ENCODE data around the gene KRT28.
"Not testable (repeated sequence)": the region's sequence is repeated elsewhere in the genome, so short reads cannot be mapped to it uniquely, and the experiment has no call there.

KRT28 gene

DNA sequence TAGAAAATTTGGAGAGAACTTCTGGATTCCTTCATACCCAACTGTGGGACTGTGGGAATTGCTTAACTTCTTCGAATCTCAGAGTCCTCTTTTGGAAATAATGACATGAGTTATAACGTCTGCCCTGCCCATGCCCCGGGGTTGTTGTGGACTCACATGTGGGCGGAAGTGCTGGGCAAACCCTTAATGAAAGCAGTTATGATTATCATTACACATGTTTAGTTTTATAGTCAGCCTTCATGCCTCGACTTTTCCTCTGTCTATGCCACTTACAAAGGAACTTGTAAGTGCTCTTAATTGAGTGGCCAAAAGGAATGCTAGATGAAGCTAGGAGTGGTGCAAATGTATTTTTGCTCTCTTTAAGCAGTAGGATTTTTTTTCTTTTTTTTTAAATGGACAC is 21.3 kb downstream of the KRT28 start:
- DNase-seq, result no peak

DNA sequence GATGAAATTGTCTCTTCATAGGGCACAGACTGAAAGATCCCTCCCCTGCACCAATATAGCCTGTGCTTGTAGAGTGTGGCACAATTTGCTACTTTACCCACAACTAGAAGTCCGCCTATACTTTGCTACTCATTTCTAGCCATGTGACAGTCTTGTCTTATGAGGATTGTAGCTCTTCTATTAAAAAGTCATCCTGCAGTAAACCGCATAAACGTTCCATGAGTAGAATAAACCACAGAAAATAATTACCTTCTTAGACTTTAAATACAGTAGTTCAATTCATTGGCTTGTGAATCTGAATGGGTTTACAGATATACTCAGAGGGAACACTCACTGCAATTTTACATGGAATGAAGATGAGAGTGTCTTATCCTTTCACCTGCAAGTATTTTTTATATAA is 21.8 kb downstream of the KRT28 start:
- DNase-seq, result no peak

DNA sequence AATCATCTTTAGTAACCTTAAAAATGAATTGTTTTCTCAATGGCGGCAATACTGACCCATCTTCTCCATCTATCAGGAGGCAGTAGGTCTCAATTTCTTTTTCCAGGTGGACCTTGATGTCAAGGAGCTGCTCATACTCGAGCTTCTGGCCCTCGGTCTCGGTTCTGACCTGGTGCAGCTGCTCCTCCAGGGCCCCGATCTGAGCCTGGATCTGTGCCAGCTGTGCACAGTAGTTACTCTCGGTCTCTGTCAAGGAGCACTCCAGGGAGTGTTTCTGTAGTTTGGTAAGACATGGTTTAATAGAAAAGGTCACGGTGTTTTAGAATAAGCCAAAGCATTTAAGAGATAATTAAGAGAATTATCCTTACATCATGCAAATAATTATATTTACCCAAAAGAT is 22.3 kb downstream of the KRT28 start:
- no peak for DNase-seq

DNA sequence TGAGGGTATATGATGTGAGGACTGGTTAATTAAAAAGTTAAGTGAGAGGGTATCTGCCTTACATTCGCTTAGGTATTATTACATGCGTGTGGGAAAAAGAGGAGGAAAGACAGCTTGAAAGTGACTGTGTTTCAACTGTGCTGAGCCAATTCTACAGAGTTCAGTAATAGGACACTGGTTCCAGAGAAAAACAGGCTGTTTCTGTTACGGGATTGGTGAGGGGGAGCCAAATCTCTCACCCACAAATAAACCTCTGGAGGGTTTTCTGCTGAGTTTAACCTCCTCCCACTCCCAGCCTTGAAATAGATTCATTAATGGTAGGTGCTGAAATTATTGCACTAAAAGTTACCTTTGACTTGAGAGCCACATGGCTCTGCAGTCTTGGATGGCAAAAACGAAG is 23.8 kb downstream of the KRT28 start:
- DNase-seq, result no peak

DNA sequence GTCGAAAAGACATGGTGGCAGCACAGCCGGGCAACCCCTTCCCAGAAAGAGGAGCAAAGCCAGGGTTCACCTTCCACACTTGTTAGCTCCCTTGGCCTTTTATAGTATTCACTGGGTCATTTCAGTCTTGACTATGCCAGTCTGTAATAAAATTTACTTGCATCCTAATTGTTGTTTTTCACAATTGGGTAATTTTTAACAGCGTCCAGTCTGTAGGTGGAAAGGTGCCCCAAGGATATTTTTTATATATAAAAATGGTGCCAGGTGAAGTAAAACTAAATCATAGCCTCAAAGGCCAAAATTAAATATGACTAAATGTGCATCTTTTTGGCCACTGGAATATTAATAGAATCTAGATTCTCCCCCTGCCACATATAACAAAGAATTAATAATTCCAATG is 27.7 kb downstream of the KRT28 start, which contains the start of gene KRT26:
KRT26 (minus strand) TSS at position 101 of the 400 bp plus-strand sequence; CDS start at position 13, 88 bp downstream.
- no peak for DNase-seq

DNA sequence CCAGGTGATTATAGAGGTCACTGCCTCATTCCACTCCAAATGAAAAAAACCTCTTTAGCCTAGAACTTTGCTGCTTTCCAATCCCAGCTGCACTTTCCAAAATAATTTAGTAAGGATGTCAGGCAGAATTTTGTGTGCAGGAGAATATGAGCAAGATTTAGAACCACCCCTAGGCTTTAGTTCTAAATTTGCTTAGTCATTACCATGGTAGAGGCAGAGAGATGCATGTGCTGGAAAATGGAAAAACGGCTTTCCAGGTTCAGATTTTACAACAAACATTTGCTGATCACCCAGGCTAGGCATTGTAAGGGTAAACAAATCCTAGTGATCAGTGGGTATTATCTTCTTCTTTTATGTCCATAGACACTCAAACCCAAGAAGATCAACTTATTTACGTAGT is 34.1 kb downstream of the KRT28 start:
- DNase-seq, result no peak

DNA sequence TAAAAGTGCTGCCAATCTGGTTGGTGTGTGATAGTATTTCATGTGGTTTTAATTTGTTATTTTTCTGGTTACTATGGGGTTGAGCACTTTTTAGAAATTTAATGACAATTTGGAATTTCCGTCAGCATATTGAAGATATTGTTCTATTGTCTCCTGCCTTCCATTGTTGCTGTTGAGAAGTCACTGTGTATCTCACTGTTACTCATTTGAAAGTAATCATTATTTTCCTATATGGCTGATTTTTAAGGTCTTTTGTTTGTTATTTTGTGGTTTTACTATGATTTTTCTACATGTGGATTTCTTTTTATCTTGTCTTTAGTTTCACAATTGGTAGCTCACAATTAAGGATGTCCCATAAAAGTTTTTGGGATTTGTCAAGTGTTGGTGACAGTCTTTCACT is 36.0 kb downstream of the KRT28 start:
- DNase-seq, result no peak

DNA sequence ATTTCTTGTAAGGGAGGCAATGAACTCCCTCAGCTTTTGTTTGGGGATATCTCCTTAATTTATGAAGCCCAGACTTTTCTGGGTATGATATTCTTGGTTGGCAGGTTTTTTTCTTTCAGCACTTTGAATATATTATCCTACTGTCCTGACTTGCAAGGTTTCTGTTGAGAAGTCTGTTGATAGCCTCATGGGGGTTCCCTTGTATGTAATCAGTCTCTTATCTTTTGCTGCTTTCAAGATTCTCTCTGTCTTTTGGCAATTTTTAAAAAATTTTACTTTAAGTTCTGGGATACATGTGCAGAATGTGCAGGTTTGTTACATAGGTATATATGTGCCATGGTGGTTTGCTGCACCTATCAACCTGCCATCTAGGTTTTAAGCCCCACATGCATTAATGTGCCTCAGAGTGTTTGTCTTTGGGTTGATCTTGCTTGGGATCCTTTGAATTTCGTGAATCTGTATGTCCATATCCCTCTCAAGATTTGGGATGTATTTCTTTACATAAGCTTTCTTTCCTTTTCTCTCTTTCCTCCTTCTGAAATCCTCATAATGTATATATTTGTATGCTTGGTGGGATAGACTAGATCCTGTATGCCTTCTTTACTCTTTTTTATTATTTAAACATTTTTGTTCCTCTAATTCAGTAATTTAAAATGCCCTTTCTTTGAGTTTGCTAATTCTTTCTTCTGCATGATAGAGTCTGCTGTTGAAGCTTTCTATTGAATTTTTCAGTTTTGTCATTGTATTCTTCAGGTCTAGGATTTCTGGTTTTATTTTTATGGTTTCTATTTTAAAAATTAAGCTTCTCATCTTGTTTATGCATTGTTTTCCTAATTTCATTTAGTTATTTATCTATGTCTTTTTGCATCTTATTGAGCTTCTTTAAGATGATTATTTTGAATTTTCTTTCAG is 39.4 kb downstream of the KRT28 start:
- DNase-seq, result no peak

DNA sequence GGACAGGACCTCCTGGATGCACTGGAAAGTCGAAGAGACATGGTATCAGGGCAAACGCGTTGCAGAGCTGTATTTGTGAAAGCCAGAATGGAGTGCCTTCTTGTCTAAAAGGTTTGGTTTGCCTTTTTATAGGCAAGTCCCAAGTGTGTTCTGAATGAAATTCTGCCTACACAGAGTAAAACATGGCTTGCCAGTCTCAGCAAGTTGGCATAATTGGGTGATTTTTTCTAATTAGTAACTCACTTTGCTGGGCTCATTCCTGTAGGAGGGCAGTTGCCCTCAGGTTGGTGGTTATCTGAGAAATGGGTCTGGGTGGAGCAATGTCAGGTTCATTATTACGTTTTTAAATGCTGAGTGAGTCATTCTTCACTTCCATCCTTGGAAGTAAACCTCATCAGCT is 44.5 kb downstream of the KRT28 start, which contains the start of gene KRT25:
KRT25 (minus strand) TSS at position 101 of the 400 bp plus-strand sequence; CDS start at position 41, 60 bp downstream.
- DNase-seq, result no peak

DNA sequence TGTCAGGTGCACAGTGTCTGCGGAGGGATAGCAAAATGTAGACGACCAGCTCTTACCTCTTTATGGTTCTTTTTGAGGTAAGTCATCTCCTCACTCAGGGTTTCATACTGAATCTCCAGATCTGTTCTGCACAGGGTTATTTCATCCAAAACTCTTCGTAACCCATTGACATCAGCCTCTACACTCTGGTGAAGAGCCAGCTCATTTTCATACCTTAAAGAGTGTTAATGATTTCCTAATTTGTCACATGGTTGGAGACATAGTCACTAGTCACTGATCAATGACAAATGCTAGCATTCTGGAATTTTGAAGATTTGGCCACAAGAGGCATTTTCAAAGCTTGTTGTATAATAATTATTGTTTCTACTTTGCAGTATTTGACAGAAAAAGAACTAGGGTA is 46.0 kb downstream of the KRT28 start:
- DNase-seq, result no peak

DNA sequence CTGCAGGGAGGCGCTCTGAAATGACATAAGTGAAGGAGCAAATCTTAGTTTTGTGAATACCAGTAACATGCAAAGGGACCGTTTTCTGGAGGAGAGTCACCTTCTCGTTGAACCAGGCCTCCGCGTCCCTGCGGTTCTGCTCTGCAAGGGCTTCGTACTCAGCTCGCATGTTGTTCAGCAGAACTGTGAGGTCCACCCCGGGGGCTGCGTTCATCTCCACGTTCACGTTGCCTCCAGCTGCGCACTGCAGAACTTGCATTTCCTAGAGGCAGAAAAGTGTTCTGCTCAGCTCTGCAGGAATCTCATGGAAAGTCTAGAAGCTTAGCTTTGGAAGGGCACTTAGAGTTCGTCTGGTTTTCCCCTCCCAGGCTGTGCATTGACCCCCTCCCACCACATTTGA is 48.7 kb downstream of the KRT28 start:
- no peak for DNase-seq

DNA sequence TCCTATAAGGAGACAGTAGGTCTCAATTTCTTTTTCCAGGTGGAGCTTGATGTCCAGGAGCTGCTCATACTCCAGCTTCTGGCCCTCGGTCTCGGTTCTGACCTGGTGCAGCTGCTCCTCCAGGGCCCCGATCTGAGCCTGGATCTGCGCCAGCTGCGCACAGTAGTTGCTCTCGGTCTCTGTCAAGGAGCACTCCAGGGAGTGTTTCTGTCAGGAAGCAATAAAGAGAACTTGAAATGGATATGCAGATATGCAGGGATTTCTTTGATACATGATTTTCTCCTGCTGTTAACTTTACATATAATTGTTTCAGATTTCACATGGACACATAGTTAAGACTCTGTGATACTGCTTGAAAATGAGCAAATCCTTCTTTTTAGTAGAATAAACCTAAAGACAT is 49.4 kb downstream of the KRT28 start:
- DNase-seq, result no peak

DNA sequence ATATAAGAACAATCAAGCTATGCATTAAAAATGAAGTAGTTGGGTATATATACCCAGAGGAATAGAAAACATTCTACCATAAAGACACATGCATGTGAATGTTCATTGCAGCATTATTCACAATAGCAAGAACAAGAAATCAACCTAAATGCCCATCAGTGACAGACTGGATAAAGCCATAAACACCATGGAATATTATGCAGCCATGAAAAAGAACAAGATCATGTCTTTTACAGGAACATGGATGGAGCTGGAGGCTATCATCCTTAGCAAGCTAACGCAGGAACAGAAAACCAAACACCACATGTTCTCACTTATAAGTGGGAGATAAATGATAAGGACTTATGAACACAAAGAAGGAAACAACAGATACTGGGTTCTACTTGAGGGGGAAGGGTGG is 51.1 kb downstream of the KRT28 start:
- DNase-seq, result not testable (repeated sequence)

Measured in T-helper 2 cell (primary cell).